UCSD-AML1 (cell line): ENCODE results near the gene NLGN1.
"Not testable (repeated sequence)": the region's sequence is repeated elsewhere in the genome, so short reads cannot be mapped to it uniquely, and the experiment has no call there.

Experiments used
- DNase-seq: peaks from one replicate; lab custom pipeline; 2025; ENCODE audit not compliant: unreplicated experiment; lab: John Stamatoyannopoulos, UW

Gene NLGN1

GRCh38 chr3:173552526-173552925 is 155.0 kb downstream of the NLGN1 start:
- DNase-seq, result no peak

- DNase-seq, result no peak
Observed at GRCh38 chr3:173553635-173554280, 156.2 kb downstream of the NLGN1 start.

GRCh38 chr3:173556546-173556945 is 159.0 kb downstream of the NLGN1 start:
- DNase-seq, result no peak

- no peak for DNase-seq
Observed at GRCh38 chr3:173567997-173568396, 170.5 kb downstream of the NLGN1 start.

GRCh38 chr3:173568623-173569022 is 171.1 kb downstream of the NLGN1 start:
- DNase-seq, result no peak

- no peak for DNase-seq
Observed at GRCh38 chr3:173583496-173583895, 186.0 kb downstream of the NLGN1 start.

- no peak for DNase-seq
Observed at GRCh38 chr3:173584093-173584837, 186.7 kb downstream of the NLGN1 start.

GRCh38 chr3:173584838-173585831 is 187.6 kb downstream of the NLGN1 start:
- no peak for DNase-seq

- DNase-seq, result no peak
Observed at GRCh38 chr3:173586166-173586565, 188.6 kb downstream of the NLGN1 start.

- no peak for DNase-seq
Observed at GRCh38 chr3:173587055-173587454, 189.5 kb downstream of the NLGN1 start.

- no peak for DNase-seq
Observed at GRCh38 chr3:173588556-173588955, 191.0 kb downstream of the NLGN1 start.

GRCh38 chr3:173589116-173589515 is 191.6 kb downstream of the NLGN1 start:
- no peak for DNase-seq

- DNase-seq, result no peak
Observed at GRCh38 chr3:173591401-173591800, 193.9 kb downstream of the NLGN1 start.

GRCh38 chr3:173594881-173595280 is 197.3 kb downstream of the NLGN1 start:
- not testable (repeated sequence) for DNase-seq

GRCh38 chr3:173599673-173600072 is 202.1 kb downstream of the NLGN1 start:
- no peak for DNase-seq

- DNase-seq, result no peak
Observed at GRCh38 chr3:173614522-173614921, 217.0 kb downstream of the NLGN1 start.

- no peak for DNase-seq
Observed at GRCh38 chr3:173615661-173616060, 218.1 kb downstream of the NLGN1 start.

- no peak for DNase-seq
Observed at GRCh38 chr3:173617490-173617889, 219.9 kb downstream of the NLGN1 start.

- DNase-seq, result no peak
Observed at GRCh38 chr3:173618148-173618547, 220.6 kb downstream of the NLGN1 start.

- DNase-seq, result no peak
Observed at GRCh38 chr3:173618703-173619102, 221.2 kb downstream of the NLGN1 start.

GRCh38 chr3:173622166-173622565 is 224.6 kb downstream of the NLGN1 start:
- DNase-seq, result no peak
